Non-pigmented ciliary epithelial cell (primary cell): ENCODE measurements around the gene USP17L13.
"Not testable (repeated sequence)": the region's sequence is repeated elsewhere in the genome, so short reads cannot be mapped to it uniquely, and the experiment has no call there.

Source experiments
- DNase-seq: peaks from one replicate; pipeline ENCODE4 v3.0.0-alpha.2; 2010; ENCODE audit warnings: low read depth

The USP17L13 gene, protein sequence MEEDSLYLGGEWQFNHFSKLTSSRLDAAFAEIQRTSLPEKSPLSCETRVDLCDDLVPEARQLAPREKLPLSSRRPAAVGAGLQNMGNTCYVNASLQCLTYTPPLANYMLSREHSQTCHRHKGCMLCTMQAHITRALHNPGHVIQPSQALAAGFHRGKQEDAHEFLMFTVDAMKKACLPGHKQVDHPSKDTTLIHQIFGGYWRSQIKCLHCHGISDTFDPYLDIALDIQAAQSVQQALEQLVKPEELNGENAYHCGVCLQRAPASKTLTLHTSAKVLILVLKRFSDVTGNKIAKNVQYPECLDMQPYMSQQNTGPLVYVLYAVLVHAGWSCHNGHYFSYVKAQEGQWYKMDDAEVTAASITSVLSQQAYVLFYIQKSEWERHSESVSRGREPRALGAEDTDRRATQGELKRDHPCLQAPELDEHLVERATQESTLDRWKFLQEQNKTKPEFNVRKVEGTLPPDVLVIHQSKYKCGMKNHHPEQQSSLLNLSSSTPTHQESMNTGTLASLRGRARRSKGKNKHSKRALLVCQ

DNA sequence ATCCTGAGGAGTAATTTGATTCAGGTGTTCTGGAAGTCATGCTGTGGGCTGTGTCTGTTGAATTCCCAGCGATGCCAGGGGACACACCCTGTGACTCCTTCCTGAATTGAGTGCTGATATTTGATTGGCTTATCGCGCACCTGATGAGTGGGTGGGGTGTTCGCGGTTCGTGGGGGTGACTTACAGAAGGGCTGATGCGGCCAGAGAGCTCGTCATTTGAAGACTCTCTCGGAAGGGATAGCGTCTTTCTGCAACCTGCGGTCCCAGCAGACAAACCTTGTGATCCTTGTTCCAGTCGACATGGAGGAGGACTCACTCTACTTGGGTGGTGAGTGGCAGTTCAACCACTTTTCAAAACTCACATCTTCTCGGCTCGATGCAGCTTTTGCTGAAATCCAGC lies at the start of gene USP17L13:
USP17L13 (plus strand) TSS at position 301 of the 400 bp plus-strand sequence; CDS start at position 301, 0 bp downstream.
- DNase-seq: not testable (repeated sequence)

DNA sequence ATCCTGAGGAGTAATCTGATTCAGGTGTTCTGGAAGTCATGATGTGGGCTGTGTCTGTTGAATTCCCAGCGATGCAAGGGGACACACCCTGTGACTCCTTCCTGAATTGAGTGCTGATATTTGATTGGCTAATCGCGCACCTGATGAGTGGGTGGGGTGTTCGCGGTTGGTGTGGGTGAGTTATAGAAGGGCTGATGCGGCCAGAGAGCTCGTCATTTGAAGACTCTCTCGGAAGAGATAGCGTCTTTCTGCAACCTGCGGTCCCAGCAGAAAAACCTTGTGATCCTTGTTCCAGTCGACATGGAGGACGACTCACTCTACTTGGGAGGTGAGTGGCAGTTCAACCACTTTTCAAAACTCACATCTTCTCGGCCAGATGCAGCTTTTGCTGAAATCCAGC lies 14.3 kb upstream of the USP17L13 start, which contains the start of gene USP17L10:
USP17L10 (plus strand) TSS at position 301 of the 400 bp plus-strand sequence; CDS start at position 301, 0 bp downstream.
- DNase-seq: not testable (repeated sequence)

DNA sequence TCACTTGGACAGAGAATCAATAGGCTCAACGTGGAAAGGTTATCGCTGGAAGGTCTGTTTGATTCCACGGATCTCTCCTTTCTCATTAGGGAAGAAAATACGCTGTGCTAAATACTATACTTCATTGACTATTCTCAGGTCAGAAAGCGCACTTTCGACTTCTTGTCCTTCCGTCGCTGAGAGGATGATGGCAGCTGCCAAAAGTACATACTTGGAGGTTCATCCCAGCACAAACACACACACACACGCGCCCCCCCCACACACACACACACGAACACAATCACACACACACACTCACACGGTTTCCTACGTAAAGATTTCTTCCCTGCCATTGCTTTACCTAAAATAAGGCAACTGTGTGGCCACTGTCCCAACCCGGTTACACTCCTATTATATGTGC lies 10.0 kb upstream of the USP17L13 start:
- not testable (repeated sequence) for DNase-seq

DNA sequence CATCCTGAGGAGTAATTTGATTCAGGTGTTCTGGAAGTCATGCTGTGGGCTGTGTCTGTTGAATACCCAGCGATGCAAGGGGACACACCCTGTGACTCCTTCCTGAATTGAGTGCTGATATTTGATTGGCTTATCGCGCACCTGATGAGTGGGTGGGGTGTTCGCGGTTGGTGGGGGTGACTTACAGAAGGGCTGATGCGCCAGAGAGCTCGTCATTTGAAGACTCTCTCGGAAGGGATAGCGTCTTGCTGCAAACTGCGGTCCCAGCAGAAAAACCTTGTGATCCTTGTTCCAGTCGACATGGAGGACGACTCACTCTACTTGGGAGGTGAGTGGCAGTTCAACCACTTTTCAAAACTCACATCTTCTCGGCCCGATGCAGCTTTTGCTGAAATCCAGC lies 9.6 kb upstream of the USP17L13 start, which contains the start of gene USP17L11:
USP17L11 (plus strand) TSS at position 301 of the 400 bp plus-strand sequence; CDS start at position 301, 0 bp downstream.
- DNase-seq: not testable (repeated sequence)

DNA sequence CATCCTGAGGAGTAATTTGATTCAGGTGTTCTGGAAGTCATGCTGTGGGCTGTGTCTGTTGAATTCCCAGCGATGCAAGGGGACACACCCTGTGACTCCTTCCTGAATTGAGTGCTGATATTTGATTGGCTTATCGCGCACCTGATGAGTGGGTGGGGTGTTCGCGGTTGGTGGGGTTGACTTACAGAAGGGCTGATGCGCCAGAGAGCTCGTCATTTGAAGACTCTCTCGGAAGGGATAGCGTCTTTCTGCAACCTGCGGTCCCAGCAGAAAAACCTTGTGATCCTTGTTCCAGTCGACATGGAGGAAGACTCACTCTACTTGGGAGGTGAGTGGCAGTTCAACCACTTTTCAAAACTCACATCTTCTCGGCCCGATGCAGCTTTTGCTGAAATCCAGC lies 4.8 kb upstream of the USP17L13 start, which contains the start of gene USP17L12:
USP17L12 (plus strand) TSS at position 301 of the 400 bp plus-strand sequence; CDS start at position 301, 0 bp downstream.
- not testable (repeated sequence) for DNase-seq

DNA sequence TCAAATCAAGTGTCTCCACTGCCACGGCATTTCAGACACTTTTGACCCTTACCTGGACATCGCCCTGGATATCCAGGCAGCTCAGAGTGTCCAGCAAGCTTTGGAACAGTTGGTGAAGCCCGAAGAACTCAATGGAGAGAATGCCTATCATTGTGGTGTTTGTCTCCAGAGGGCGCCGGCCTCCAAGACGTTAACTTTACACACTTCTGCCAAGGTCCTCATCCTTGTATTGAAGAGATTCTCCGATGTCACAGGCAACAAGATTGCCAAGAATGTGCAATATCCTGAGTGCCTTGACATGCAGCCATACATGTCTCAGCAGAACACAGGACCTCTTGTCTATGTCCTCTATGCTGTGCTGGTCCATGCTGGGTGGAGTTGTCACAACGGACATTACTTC lies 5.6 kb downstream of the USP17L13 start:
- not testable (repeated sequence) for DNase-seq

DNA sequence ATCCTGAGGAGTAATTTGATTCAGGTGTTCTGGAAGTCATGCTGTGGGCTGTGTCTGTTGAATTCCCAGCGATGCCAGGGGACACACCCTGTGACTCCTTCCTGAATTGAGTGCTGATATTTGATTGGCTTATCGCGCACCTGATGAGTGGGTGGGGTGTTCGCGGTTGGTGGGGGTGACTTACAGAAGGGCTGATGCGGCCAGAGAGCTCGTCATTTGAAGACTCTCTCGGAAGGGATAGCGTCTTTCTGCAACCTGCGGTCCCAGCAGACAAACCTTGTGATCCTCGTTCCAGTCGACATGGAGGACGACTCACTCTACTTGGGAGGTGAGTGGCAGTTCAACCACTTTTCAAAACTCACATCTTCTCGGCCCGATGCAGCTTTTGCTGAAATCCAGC lies 9.4 kb downstream of the USP17L13 start, which contains the start of gene USP17L15:
USP17L15 (plus strand) TSS at position 301 of the 400 bp plus-strand sequence; CDS start at position 301, 0 bp downstream.
- DNase-seq: not testable (repeated sequence)

DNA sequence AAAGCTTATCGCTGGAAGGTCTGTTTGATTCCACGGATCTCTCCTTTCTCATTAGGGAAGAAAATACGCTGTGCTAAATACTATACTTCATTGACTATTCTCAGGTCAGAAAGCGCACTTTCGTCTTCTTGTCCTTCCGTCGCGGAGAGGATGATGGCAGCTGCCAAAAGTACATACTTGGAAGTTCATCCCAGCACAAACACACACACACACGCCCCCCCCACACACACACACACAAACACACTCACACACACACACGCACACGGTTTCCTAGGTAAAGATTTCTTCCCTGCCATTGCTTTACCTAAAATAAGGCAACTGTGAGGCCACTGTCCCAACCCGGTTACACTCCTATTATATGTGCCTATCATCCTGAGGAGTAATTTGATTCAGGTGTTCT lies 13.8 kb downstream of the USP17L13 start:
- not testable (repeated sequence) for DNase-seq

DNA sequence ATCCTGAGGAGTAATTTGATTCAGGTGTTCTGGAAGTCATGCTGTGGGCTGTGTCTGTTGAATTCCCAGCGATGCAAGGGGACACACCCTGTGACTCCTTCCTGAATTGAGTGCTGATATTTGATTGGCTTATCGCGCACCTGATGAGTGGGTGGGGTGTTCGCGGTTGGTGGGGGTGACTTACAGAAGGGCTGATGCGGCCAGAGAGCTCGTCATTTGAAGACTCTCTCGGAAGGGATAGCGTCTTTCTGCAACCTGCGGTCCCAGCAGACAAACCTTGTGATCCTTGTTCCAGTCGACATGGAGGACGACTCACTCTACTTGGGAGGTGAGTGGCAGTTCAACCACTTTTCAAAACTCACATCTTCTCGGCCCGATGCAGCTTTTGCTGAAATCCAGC lies 18.9 kb downstream of the USP17L13 start, which contains the start of gene USP17L17:
USP17L17 (plus strand) TSS at position 301 of the 400 bp plus-strand sequence; CDS start at position 301, 0 bp downstream.
- not testable (repeated sequence) for DNase-seq

DNA sequence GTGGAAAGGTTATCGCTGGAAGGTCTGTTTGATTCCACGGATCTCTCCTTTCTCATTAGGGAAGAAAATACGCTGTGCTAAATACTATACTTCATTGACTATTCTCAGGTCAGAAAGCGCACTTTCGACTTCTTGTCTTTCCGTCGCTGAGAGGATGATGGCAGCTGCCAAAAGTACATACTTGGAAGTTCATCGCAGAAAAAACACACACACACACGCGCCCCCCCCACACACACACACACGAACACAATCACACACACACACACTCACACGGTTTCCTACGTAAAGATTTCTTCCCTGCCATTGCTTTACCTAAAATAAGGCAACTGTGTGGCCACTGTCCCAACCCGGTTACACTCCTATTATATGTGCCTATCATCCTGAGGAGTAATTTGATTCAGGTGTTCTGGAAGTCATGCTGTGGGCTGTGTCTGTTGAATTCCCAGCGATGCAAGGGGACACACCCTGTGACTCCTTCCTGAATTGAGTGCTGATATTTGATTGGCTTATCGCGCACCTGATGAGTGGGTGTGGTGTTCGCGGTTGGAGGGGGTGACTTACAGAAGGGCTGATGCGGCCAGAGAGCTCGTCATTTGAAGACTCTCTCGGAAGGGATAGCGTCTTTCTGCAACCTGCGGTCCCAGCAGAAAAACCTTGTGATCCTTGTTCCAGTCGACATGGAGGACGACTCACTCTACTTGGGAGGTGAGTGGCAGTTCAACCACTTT lies 23.4 kb downstream of the USP17L13 start, which contains the start of gene USP17L18:
USP17L18 (plus strand) TSS at position 678 of the 728 bp plus-strand sequence; CDS start at position 678, 0 bp downstream.
- not testable (repeated sequence) for DNase-seq

DNA sequence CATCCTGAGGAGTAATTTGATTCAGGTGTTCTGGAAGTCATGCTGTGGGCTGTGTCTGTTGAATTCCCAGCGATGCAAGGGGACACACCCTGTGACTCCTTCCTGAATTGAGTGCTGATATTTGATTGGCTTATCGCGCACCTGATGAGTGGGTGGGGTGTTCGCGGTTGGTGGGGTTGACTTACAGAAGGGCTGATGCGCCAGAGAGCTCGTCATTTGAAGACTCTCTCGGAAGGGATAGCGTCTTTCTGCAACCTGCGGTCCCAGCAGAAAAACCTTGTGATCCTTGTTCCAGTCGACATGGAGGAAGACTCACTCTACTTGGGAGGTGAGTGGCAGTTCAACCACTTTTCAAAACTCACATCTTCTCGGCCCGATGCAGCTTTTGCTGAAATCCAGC lies 28.4 kb downstream of the USP17L13 start, which contains the start of gene USP17L19:
USP17L19 (plus strand) TSS at position 301 of the 400 bp plus-strand sequence; CDS start at position 301, 0 bp downstream.
- DNase-seq: not testable (repeated sequence)

DNA sequence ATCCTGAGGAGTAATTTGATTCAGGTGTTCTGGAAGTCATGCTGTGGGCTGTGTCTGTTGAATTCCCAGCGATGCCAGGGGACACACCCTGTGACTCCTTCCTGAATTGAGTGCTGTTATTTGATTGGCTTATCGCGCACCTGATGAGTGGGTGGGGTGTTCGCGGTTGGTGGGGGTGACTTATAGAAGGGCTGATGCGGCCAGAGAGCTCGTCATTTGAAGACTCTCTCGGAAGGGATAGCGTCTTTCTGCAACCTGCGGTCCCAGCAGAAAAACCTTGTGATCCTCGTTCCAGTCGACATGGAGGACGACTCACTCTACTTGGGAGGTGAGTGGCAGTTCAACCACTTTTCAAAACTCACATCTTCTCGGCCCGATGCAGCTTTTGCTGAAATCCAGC lies 33.1 kb downstream of the USP17L13 start, which contains the start of gene USP17L20:
USP17L20 (plus strand) TSS at position 301 of the 400 bp plus-strand sequence; CDS start at position 301, 0 bp downstream.
- not testable (repeated sequence) for DNase-seq

DNA sequence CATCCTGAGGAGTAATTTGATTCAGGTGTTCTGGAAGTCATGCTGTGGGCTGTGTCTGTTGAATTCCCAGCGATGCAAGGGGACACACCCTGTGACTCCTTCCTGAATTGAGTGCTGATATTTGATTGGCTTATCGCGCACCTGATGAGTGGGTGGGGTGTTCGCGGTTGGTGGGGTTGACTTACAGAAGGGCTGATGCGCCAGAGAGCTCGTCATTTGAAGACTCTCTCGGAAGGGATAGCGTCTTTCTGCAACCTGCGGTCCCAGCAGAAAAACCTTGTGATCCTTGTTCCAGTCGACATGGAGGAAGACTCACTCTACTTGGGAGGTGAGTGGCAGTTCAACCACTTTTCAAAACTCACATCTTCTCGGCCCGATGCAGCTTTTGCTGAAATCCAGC lies 37.9 kb downstream of the USP17L13 start, which contains the start of gene USP17L21:
USP17L21 (plus strand) TSS at position 301 of the 400 bp plus-strand sequence; CDS start at position 301, 0 bp downstream.
- not testable (repeated sequence) for DNase-seq

DNA sequence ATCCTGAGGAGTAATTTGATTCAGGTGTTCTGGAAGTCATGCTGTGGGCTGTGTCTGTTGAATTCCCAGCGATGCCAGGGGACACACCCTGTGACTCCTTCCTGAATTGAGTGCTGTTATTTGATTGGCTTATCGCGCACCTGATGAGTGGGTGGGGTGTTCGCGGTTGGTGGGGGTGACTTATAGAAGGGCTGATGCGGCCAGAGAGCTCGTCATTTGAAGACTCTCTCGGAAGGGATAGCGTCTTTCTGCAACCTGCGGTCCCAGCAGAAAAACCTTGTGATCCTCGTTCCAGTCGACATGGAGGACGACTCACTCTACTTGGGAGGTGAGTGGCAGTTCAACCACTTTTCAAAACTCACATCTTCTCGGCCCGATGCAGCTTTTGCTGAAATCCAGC lies 42.6 kb downstream of the USP17L13 start, which contains the start of gene USP17L22:
USP17L22 (plus strand) TSS at position 301 of the 400 bp plus-strand sequence; CDS start at position 301, 0 bp downstream.
- DNase-seq: not testable (repeated sequence)

DNA sequence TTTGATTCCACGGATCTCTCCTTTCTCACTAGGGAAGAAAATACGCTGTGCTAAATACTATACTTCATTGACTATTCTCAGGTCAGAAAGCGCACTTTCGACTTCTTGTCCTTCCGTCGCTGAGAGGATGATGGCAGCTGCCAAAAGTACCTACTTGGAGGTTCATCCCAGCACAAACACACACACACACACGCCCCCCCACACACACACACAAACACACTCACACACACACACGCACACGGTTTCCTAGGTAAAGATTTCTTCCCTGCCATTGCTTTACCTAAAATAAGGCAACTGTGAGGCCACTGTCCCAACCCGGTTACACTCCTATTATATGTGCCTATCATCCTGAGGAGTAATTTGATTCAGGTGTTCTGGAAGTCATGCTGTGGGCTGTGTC lies 47.0 kb downstream of the USP17L13 start:
- DNase-seq: not testable (repeated sequence)
